Immature natural killer cell (primary cell): ENCODE results near the gene AHRR. TPM values are rescaled to one million over a fixed set of nuclear protein-coding genes. Genes with fewer than 3 reads are reported as not detected.

Experiments
- DNase-seq, 3 donors: peaks; one replicate each; pipeline ENCODE4 v3.0.0; 2022; ENCODE audit warnings: mixed read lengths in 1 of 3
- H3K27ac Mint-ChIP-seq, 6 donors: one replicate each; pipeline ENCODE4 v1.8.0; 2020; ENCODE audit warnings: mixed read lengths in 6 of 6, mild to moderate bottlenecking in 5 of 6, inconsistent platforms in 4 of 6, moderate library complexity in 3 of 6
- H3K27me3 Mint-ChIP-seq, 3 donors: one replicate each; pipeline ENCODE4 v1.8.0; 2020 to 2021; ENCODE audit warnings: low read depth in 3 of 3, mild to moderate bottlenecking in 3 of 3, mixed read lengths in 3 of 3, moderate library complexity in 3 of 3, inconsistent platforms in 1 of 3
- H3K36me3 Mint-ChIP-seq, 3 donors: one replicate each; pipeline ENCODE4 v1.8.0; 2020; ENCODE audit warnings: mixed read lengths in 3 of 3, inconsistent platforms in 2 of 3, mild to moderate bottlenecking in 2 of 3
- H3K4me1 Mint-ChIP-seq, 2 donors: one replicate each; pipeline ENCODE4 v1.8.0; 2020; ENCODE audit warnings: inconsistent platforms in 2 of 2, mild to moderate bottlenecking in 2 of 2, mixed read lengths in 2 of 2, moderate library complexity in 1 of 2
- H3K4me3 Mint-ChIP-seq, 5 donors: one replicate each; pipeline ENCODE4 v1.8.0; 2020; ENCODE audit warnings: mild to moderate bottlenecking in 5 of 5, mixed read lengths in 5 of 5, inconsistent platforms in 3 of 5, moderate library complexity in 3 of 5
- H3K9me3 Mint-ChIP-seq, 6 donors: one replicate each; pipeline ENCODE4 v1.8.0; 2020; ENCODE audit warnings: mild to moderate bottlenecking in 6 of 6, mixed read lengths in 6 of 6, inconsistent platforms in 4 of 6, moderate library complexity in 3 of 6
- polyA plus RNA-seq, 3 donors: library from polyadenylated mRNA; unstranded; fragments of 300-500 nt; fragmentation: Illumina TruSeq; gene quantifications; one replicate each; pipeline ENCODE4 v1.2.3, GENCODE V29; 2021

The AHRR gene
- polyA plus RNA-seq, 3 donors from 2014 or later, result 0.16 TPM; not detected in 2

- Mint-ChIP-seq H3K4me1 (peaks cover 9 to 13% of the 10 kb centered on the region in 2 donors), H3K36me3 (no peaks in the 10 kb centered on the region), H3K9me3 (no peaks in the 10 kb centered on the region), H3K27ac (no peak overlapping the region), H3K4me3 (peak overlapping the region; percentile 51 to 64 (median 58)), H3K27me3 (peaks cover 2 to 8% (median 4%) of the 10 kb centered on the region in 3 donors)
- DNase-seq, result no peak
Observed at GRCh38 chr5:474840-475661, 153.5 kb downstream of the AHRR start.

DNA sequence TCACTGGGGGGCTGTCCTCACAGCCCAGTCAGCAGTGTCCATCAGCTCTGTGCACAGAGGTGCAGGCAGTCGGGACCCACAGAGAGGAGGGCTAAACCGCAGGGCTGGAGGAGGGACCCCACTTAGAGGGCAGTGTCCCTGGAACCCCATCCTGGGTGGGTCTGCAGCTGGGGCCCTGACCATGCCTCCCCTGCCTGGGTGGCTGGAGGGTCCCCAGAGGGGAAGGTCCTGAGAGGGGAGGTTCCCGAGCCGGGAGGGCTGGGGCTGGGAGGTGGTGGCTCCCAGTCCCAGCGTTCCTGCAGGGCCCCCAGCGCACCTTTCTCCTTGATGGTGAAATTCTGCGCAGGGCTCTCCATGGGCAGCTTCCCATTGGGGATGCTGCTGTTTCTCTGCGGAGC is 154.2 kb downstream of the AHRR start:
- peaks cover 9 to 13% of the 10 kb centered on the region in 2 donors for H3K4me1 Mint-ChIP-seq
- H3K4me3 Mint-ChIP-seq, result peak overlapping the region in 4 of 5 donors; percentile 17 to 46 (median 39)
- H3K36me3 Mint-ChIP-seq, result no peaks in the 10 kb centered on the region
- H3K27ac Mint-ChIP-seq, result no peak overlapping the region
- H3K9me3 Mint-ChIP-seq, result no peaks in the 10 kb centered on the region
- H3K27me3 Mint-ChIP-seq, result peaks cover 2 to 8% (median 4%) of the 10 kb centered on the region in 3 donors
- DNase-seq, result no peak

GRCh38 chr5:476102-476813 is 154.7 kb downstream of the AHRR start:
- Mint-ChIP-seq H3K36me3 (no peaks in the 10 kb centered on the region), H3K27ac (no peak overlapping the region), H3K4me3 (peak overlapping the region in 3 of 5 donors; percentile 21 to 48 (median 27)), H3K9me3 (no peaks in the 10 kb centered on the region), H3K27me3 (peaks cover 0 to 8% (median 2%) of the 10 kb centered on the region in 3 donors), H3K4me1 (peaks cover 8 to 10% of the 10 kb centered on the region in 2 donors)
- no peak for DNase-seq

DNA sequence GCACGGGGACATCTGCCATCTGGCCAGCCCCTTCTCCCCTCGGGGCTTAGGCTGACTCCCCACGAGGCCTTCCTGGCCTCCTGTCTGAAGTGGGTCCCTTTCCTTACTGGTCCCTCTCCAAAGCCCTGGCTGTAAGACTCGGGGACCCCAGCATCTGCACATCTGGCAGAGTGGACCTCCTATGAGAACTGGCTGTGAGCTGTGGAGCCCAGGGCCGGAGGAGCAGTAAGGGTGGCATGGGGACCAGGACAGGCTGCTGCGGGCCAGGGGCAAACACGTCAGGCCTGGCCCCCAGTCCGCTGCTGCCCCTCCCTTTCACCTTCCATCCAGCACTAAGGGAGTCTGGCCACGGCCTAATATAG is 155.3 kb downstream of the AHRR start:
- Mint-ChIP-seq H3K9me3 (no peaks in the 10 kb centered on the region), H3K4me1 (peaks cover 3 to 8% of the 10 kb centered on the region in 2 donors), H3K27ac (no peak overlapping the region), H3K27me3 (peaks cover 0 to 6% (median under 1%) of the 10 kb centered on the region in 3 donors), H3K36me3 (no peaks in the 10 kb centered on the region), H3K4me3 (no peak overlapping the region)
- no peak for DNase-seq

DNA sequence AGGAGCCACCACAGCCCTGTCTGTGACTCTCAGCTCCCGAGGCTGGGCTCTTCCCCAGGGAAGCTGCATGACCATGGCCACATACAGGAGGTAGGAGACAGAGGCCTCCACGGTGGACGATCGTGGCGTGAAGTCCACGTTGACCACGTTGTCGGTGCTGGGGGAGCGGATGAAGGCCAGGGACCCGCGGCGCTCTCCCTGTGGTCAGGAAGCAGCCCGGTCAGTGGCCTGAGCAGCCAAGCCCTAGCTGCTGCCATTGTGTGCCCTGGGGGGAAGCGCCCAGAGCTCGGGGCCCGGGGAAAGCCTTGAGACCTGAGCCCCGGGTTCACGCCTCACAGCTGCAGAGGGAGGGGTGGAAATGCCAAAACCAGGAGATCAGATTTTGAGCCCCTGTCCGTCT is 155.7 kb downstream of the AHRR start:
- H3K27me3 Mint-ChIP-seq, result peaks cover 0 to 5% (median 0%) of the 10 kb centered on the region in 3 donors

GRCh38 chr5:477871-478270 is 156.4 kb downstream of the AHRR start:
- H3K36me3 Mint-ChIP-seq, result no peaks in the 10 kb centered on the region
- no peak overlapping the region for H3K27ac Mint-ChIP-seq
- H3K27me3 Mint-ChIP-seq, result peaks cover 0 to 5% (median 0%) of the 10 kb centered on the region in 3 donors
- DNase-seq, result no peak
- peaks cover 0 to 5% of the 10 kb centered on the region in 2 donors for H3K4me1 Mint-ChIP-seq
- H3K4me3 Mint-ChIP-seq, result no peak overlapping the region
- no peaks in the 10 kb centered on the region for H3K9me3 Mint-ChIP-seq

More for the DNA sequence above, 155.7 kb downstream of the AHRR start:
- no peaks in the 10 kb centered on the region for H3K36me3 Mint-ChIP-seq
- H3K4me3 Mint-ChIP-seq, result no peak overlapping the region
- H3K9me3 Mint-ChIP-seq, result no peaks in the 10 kb centered on the region
- peaks cover 0 to 5% of the 10 kb centered on the region in 2 donors for H3K4me1 Mint-ChIP-seq
- no peak overlapping the region for H3K27ac Mint-ChIP-seq
- no peak for DNase-seq

DNA sequence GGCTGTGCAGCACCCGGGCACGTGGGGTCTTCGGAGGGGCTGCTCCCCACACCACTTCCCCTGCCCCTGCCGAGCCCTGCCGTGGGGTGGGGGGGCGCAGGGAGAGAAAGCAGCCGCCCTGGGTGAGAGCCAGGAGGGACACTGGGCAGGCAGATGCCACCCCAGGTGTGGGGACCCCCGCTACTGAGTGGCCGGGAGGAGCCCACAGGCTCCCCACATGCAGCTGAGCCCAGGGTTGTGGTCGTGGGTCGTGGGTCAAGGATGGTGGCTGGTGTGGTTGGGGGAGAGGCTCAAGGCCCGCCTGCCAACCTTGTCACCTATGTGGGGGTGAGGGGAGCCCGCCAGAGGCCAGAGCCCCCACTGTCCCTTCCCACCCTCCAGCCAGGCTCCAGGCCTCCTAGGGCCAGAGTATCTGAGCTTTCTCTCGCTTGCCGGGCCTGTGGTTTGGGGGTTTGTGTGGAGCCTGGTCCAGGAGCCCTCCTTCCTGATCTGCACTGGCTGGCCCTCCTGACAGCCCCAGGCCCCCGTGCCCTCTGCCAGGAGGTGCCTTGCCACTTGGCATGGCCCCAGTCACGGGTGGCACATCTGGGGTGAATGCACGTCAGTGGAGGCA is 157.0 kb downstream of the AHRR start:
- Mint-ChIP-seq H3K27ac (no peak overlapping the region), H3K4me1 (peaks cover 0 to 7% of the 10 kb centered on the region in 2 donors), H3K36me3 (no peaks in the 10 kb centered on the region), H3K4me3 (no peak overlapping the region), H3K9me3 (no peaks in the 10 kb centered on the region), H3K27me3 (peaks cover 0 to 5% (median 0%) of the 10 kb centered on the region in 3 donors)
- DNase-seq, result no peak

DNA sequence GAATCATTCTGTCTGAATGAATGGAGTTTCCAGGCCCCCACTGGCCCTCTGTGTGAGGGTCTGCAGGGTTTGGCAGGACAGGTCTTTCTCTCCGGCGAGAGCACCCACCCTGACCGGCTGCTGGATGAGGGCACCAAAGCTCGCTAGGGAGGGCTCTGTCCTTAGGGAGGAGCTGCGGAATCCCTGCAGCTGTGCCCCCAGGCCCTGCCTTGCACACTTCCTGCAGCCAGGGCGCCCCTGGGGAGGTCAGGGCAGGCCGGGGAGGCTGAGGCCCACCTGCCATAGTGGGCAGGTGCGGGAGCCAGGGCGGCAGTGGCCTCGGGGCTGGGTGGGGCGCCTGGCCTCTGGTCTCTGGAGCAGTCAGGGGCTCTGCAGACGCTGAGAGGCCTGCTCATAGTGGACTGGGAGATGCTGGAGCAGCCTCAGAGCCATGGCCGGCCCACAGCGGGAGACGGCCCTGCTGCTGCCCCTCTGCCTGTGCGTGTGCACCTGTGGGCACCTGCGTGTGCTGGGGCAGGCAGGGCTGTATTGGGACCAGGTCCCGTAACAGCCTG is 157.5 kb downstream of the AHRR start:
- Mint-ChIP-seq H3K36me3 (no peaks in the 10 kb centered on the region), H3K4me3 (no peak overlapping the region), H3K4me1 (peaks cover 0 to 4% of the 10 kb centered on the region in 2 donors), H3K27ac (no peak overlapping the region), H3K27me3 (peaks cover 0 to 5% (median 0%) of the 10 kb centered on the region in 3 donors), H3K9me3 (no peaks in the 10 kb centered on the region)
- DNase-seq, result no peak

GRCh38 chr5:479566-480319 is 158.2 kb downstream of the AHRR start:
- no peaks in the 10 kb centered on the region for H3K36me3 Mint-ChIP-seq
- H3K9me3 Mint-ChIP-seq, result no peaks in the 10 kb centered on the region
- H3K27me3 Mint-ChIP-seq, result peaks cover 0 to 5% (median 0%) of the 10 kb centered on the region in 3 donors
- no peak overlapping the region for H3K27ac Mint-ChIP-seq
- H3K4me1 Mint-ChIP-seq, result peaks cover 0 to 4% of the 10 kb centered on the region in 2 donors
- H3K4me3 Mint-ChIP-seq, result no peak overlapping the region
- DNase-seq, result no peak

GRCh38 chr5:481347-481746 is 159.8 kb downstream of the AHRR start:
- Mint-ChIP-seq H3K27me3 (peaks cover 0 to 3% (median 2%) of the 10 kb centered on the region in 3 donors), H3K9me3 (no peaks in the 10 kb centered on the region), H3K36me3 (no peaks in the 10 kb centered on the region), H3K4me3 (no peak overlapping the region), H3K4me1 (peaks cover 13 to 17% of the 10 kb centered on the region in 2 donors), H3K27ac (no peak overlapping the region)
- DNase-seq, result no peak

DNA sequence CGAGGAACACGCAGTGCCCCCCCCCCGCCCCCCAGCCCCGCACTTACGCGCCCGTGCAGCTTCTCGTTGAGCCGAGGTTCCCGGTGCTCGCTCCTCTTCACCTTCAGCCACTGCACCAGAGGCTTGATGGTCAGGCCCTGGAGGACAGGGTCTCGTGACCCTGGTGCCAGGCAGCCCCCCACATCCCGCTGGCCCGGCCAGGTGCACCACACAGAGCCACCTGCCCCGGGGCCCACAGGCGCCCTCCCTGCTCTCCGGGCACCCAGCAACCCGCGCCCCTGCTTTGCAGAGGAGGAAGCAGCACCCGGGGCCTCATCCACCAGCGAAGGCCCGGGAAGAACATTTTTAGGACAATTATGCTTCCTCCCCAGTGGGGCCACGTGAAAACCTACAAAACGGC is 160.5 kb downstream of the AHRR start:
- no peak overlapping the region for H3K27ac Mint-ChIP-seq
- peaks cover 0 to 3% (median 3%) of the 10 kb centered on the region in 3 donors for H3K27me3 Mint-ChIP-seq
- H3K9me3 Mint-ChIP-seq, result no peaks in the 10 kb centered on the region
- no peaks in the 10 kb centered on the region for H3K36me3 Mint-ChIP-seq
- H3K4me3 Mint-ChIP-seq, result no peak overlapping the region
- no peak for DNase-seq
- H3K4me1 Mint-ChIP-seq, result peaks cover 15 to 20% of the 10 kb centered on the region in 2 donors

DNA sequence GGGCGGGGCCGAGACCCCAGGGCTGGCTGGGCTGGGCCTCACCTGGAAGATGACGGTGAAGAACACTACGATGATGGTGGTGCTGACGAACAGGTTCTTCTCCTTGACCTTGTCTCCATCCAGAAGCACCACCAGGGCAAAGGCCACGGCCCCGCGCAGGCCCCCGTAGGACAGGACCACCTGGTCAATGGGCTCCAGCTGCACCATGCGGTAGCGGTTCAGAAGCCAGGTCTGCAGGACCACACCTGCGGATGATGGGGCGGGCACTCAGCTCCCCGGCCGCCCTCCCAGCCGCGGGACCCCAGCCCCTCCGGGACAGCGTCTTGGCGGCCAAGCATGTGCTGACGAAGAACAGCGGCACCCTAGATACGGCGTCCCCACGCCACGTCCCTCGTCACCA is 161.0 kb downstream of the AHRR start:
- Mint-ChIP-seq H3K27ac (no peak overlapping the region), H3K4me3 (no peak overlapping the region), H3K27me3 (peaks cover 0 to 3% (median 3%) of the 10 kb centered on the region in 3 donors)

DNA sequence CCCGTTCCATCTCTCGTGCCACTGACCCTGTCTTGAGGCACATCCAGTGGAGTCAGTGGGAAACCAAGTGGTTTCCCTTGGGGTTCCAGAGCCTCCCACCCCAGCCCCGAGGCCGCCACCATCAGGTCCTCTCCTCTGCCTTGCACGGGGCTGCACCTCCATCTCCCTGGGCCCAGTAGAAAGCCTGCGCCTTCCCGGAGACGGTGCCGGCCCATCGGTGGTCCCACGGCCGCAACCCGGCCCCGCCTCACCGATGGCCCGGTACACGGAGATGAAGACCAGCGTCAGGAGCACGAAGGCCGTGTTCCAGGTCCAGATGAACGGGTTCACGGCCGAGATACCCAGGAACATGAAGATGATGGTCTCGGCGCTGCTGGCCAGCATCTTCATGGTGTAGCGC is 161.5 kb downstream of the AHRR start:
- DNase-seq, result no peak
- Mint-ChIP-seq H3K9me3 (no peaks in the 10 kb centered on the region), H3K27ac (no peak overlapping the region), H3K36me3 (no peaks in the 10 kb centered on the region), H3K4me3 (no peak overlapping the region), H3K4me1 (peaks cover 15 to 23% of the 10 kb centered on the region in 2 donors), H3K27me3 (peaks cover 0 to 3% (median 0%) of the 10 kb centered on the region in 3 donors)

More for the DNA sequence above, 161.0 kb downstream of the AHRR start:
- no peak for DNase-seq
- H3K36me3 Mint-ChIP-seq, result no peaks in the 10 kb centered on the region
- no peaks in the 10 kb centered on the region for H3K9me3 Mint-ChIP-seq
- peaks cover 15 to 21% of the 10 kb centered on the region in 2 donors for H3K4me1 Mint-ChIP-seq
